Measurements from ENCODE around the gene NAT16. TPM values are rescaled to one million over a fixed set of nuclear protein-coding genes. Genes with fewer than 3 reads are reported as not detected.

The NAT16 gene
- total and polyA plus RNA-seq, 7 experiments from 2014 or later = not detected

DNA sequence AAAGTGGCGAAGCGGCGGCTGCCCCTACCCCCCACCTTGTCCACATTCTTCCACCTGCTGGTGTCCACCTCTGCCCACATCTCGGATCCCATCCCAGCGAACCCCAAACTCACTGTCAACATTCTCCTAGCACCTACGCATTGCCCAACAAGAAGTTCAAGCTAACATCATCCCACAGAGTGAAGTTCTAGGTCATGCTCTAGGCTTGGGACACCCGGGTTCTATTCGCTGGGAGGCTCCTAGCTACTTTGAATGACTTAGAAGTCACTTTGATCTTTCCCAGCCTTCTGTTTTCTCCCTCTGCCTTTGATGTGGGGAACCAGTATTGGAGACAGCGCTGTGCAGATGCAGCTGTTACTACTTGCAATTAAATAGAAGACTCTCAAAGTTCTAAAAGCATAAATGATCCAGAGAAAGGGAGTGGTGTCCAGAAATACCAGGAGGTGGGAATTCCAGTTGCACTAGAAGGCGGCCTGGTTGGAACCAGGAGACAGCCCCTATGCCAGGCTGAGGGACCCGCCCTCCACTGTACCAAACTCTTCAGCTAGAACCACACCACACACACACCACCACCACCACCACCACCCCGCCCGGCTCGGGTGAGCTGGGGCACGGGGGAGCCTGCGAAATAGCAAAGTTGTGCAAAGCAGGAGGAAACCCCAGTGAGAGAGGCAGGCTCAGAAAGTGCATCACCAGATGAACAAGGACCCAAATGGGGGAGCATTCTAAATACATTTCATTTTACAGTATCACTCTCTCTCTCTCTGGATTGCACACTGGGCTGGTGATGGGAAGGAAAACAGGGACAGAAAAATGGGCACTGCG lies 9.3 kb downstream of the NAT16 start:
- intact Hi-C loops (cut with micrococcal nuclease) = loop anchor here in 1 of 2 donors (1.0 kb wide), 1 partner anchor 17 kb away; the partner anchor contains the start of gene AP1S1
- no peaks in the 10 kb centered on the region for H3K36me3 ChIP-seq (ENCODE audit: control insufficient read depth in 2 of 3, insufficient read depth in 3 of 3, low read length in 3 of 3)
- H3K27me3 ChIP-seq (ENCODE audit: control insufficient read depth in 2 of 2, insufficient read depth in 2 of 2, low read length in 2 of 2) = peaks cover 16 to 73% of the 10 kb centered on the region in 2 donors
- peaks cover 0 to 2% (median 0%) of the 10 kb centered on the region in 3 experiments for H3K9me3 ChIP-seq (ENCODE audit: control insufficient read depth in 2 of 3, low read length in 3 of 3)
- peaks cover 44 to 64% of the 10 kb centered on the region in 2 donors for H3K4me1 ChIP-seq (ENCODE audit: control insufficient read depth in 2 of 2, insufficient read depth in 2 of 2, low read length in 2 of 2)
- peak in 5 of 9 donors; percentile 27 to 70 (median 57) for DNase-seq
- Mint-ChIP-seq H3K27ac (peak overlapping the region in 4 of 9 donors; percentile 14 to 69 (median 45)), H3K9me3 (peaks cover 0 to 5% (median 0%) of the 10 kb centered on the region in 11 donors), H3K4me1 (peaks cover 56 to 79% (median 63%) of the 10 kb centered on the region in 7 donors), H3K27me3 (peaks cover 82 to 91% (median 85%) of the 10 kb centered on the region in 5 donors), H3K36me3 (peaks cover 0 to 7% (median 0%) of the 10 kb centered on the region in 5 donors), H3K4me3 (peak overlapping the region; percentile 27 to 84 (median 64))
- ChIA-PET CTCF (interaction anchor here (1.4 to 3.0 kb wide), 3 partner anchors 13 to 27 kb away, joined by 3 to 31 read pairs (median 4); no protein-coding TSS in a partner anchor), POLR2A (interaction anchor here (0.8 to 1.0 kb wide), 2 partner anchors 81 to 86 kb away, joined by 3 to 4 read pairs; partner anchors contain the start of gene TRIM56)
- peak; percentile 59 for ATAC-seq
- H3K27ac ChIP-seq (ENCODE audit: low read depth, low read length) = no peak overlapping the region
- H3K4me3 ChIP-seq (ENCODE audit: low read length) = no peak overlapping the region

GRCh38 chr7:101169838-101170551 lies 10.1 kb downstream of the NAT16 start:
- Histone ChIP-seq H3K4me1 (ENCODE audit: control insufficient read depth in 2 of 2, insufficient read depth in 2 of 2, low read length in 2 of 2) (peaks cover 51 to 70% of the 10 kb centered on the region in 2 donors), H3K27me3 (ENCODE audit: control insufficient read depth in 2 of 2, insufficient read depth in 2 of 2, low read length in 2 of 2) (peaks cover 18 to 69% of the 10 kb centered on the region in 2 donors), H3K27ac (ENCODE audit: low read depth, low read length) (no peak overlapping the region), H3K9me3 (ENCODE audit: control insufficient read depth in 2 of 3, low read length in 3 of 3) (peaks cover 0 to 2% (median 0%) of the 10 kb centered on the region in 3 experiments), H3K36me3 (ENCODE audit: control insufficient read depth in 2 of 3, insufficient read depth in 3 of 3, low read length in 3 of 3) (no peaks in the 10 kb centered on the region), H3K4me3 (ENCODE audit: low read length) (no peak overlapping the region)
- peaks cover 0 to 9% (median 0%) of the 10 kb centered on the region in 5 donors for H3K36me3 Mint-ChIP-seq
- ChIA-PET POLR2A (interaction anchor here (0.8 kb wide), 1 partner anchor 82 kb away, joined by 3 read pairs; no protein-coding TSS in a partner anchor), CTCF (interaction anchor here (1.4 to 3.0 kb wide), 3 partner anchors 12 to 26 kb away, joined by 3 to 31 read pairs (median 4); no protein-coding TSS in a partner anchor)
- intact Hi-C loops (cut with micrococcal nuclease) = loop anchor here (1.0 to 5.0 kb wide), 4 partner anchors 16 to 283 kb away; partner anchors contain the start of genes AP1S1 (in 1 of the 2) and UFSP1 (in 1 of the 2)
- peaks cover 63 to 85% (median 67%) of the 10 kb centered on the region in 7 donors for H3K4me1 Mint-ChIP-seq
- ATAC-seq (peak; percentile 69), DNase-seq (peak; percentile 56 to 86 (median 71))
- peak overlapping the region; percentile 26 to 84 (median 70) for H3K4me3 Mint-ChIP-seq
- H3K27me3 Mint-ChIP-seq = peaks cover 81 to 91% (median 84%) of the 10 kb centered on the region in 5 donors
- H3K27ac Mint-ChIP-seq = peak overlapping the region in 6 of 9 donors; percentile 8 to 78 (median 36)
- peaks cover 0 to 11% (median 3%) of the 10 kb centered on the region in 11 donors for H3K9me3 Mint-ChIP-seq

DNA sequence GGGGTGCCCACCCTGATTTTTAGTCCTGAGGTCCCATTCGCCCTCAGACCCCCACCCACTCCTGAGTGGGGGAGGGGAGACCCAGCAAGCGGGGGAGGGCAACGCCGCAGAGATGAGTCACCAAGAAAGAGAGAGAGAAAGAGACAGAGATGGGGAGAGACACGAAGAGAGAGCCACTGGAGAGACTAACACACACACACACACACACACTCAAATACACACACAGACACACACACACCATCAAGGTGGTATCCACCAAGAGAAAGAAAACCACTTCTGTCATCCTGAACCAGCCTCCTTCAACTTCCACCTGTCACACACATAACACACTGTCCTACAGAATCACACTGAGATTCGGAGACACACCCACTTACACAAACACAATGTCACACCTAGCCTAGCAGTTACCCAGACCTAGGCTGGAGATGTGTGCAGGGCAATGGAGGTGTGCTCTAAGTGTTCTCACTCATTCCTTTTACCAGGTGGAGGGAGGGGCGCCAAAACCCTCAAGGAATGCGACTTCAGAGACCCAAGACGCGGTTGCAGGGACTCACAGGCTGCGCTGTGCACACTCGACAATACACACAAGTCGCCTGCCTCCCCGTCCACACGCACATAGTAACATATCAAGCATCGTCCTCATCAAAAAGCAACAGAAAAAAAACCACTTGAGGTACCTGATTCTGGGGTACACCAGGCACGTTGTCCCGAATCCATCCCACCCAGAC lies 10.8 kb downstream of the NAT16 start:
- H3K4me1 ChIP-seq (ENCODE audit: control insufficient read depth in 2 of 2, insufficient read depth in 2 of 2, low read length in 2 of 2) = peaks cover 55 to 74% of the 10 kb centered on the region in 2 donors
- POLR2A ChIA-PET = no interaction called here
- H3K36me3 ChIP-seq (ENCODE audit: control insufficient read depth in 2 of 3, insufficient read depth in 3 of 3, low read length in 3 of 3) = no peaks in the 10 kb centered on the region
- no peak for DNase-seq
- Mint-ChIP-seq H3K9me3 (peaks cover 0 to 11% (median 3%) of the 10 kb centered on the region in 11 donors), H3K27me3 (peaks cover 77 to 91% (median 78%) of the 10 kb centered on the region in 5 donors), H3K4me3 (peak overlapping the region; percentile 26 to 77 (median 66)), H3K36me3 (peaks cover 0 to 9% (median 0%) of the 10 kb centered on the region in 5 donors), H3K27ac (peak overlapping the region in 6 of 9 donors; percentile 8 to 78 (median 36)), H3K4me1 (peaks cover 62 to 87% (median 67%) of the 10 kb centered on the region in 7 donors)
- CTCF ChIA-PET = interaction anchor here (0.5 to 3.0 kb wide), 6 partner anchors 13 to 26 kb away, joined by 3 to 31 read pairs (median 4); no protein-coding TSS in a partner anchor
- no peak overlapping the region for H3K4me3 ChIP-seq (ENCODE audit: low read length)
- H3K9me3 ChIP-seq (ENCODE audit: control insufficient read depth in 2 of 3, low read length in 3 of 3) = peaks cover 0 to 2% (median 0%) of the 10 kb centered on the region in 3 experiments
- H3K27ac ChIP-seq (ENCODE audit: low read depth, low read length) = no peak overlapping the region
- no peak for ATAC-seq
- intact Hi-C loops (cut with micrococcal nuclease) = loop anchor here (1.0 to 5.0 kb wide), 3 partner anchors 23 to 282 kb away; partner anchors contain the start of gene UFSP1 (in 1 of the 2)
- peaks cover 18 to 68% of the 10 kb centered on the region in 2 donors for H3K27me3 ChIP-seq (ENCODE audit: control insufficient read depth in 2 of 2, insufficient read depth in 2 of 2, low read length in 2 of 2)

GRCh38 chr7:101168412-101169049 lies 11.6 kb downstream of the NAT16 start:
- H3K36me3 ChIP-seq (ENCODE audit: control insufficient read depth in 2 of 3, insufficient read depth in 3 of 3, low read length in 3 of 3) = no peaks in the 10 kb centered on the region
- CTCF ChIA-PET = interaction anchor here (0.5 to 1.4 kb wide), 4 partner anchors 14 to 26 kb away, joined by 3 to 7 read pairs (median 4); no protein-coding TSS in a partner anchor
- ATAC-seq (no peak), DNase-seq (no peak)
- H3K27me3 Mint-ChIP-seq = peaks cover 69 to 85% (median 73%) of the 10 kb centered on the region in 5 donors
- H3K4me3 Mint-ChIP-seq = peak overlapping the region in 5 of 10 donors; percentile 2 to 51 (median 33)
- H3K36me3 Mint-ChIP-seq = peaks cover 0 to 4% (median 0%) of the 10 kb centered on the region in 5 donors
- peaks cover 16 to 64% of the 10 kb centered on the region in 2 donors for H3K27me3 ChIP-seq (ENCODE audit: control insufficient read depth in 2 of 2, insufficient read depth in 2 of 2, low read length in 2 of 2)
- no peak overlapping the region for H3K4me3 ChIP-seq (ENCODE audit: low read length)
- no peak overlapping the region for H3K27ac Mint-ChIP-seq
- no peak overlapping the region for H3K27ac ChIP-seq (ENCODE audit: low read depth, low read length)
- POLR2A ChIA-PET = no interaction called here
- H3K4me1 ChIP-seq (ENCODE audit: control insufficient read depth in 2 of 2, insufficient read depth in 2 of 2, low read length in 2 of 2) = peaks cover 52 to 71% of the 10 kb centered on the region in 2 donors
- H3K9me3 Mint-ChIP-seq = peaks cover 0 to 11% (median 0%) of the 10 kb centered on the region in 11 donors
- intact Hi-C loops (cut with micrococcal nuclease) = loop anchor here (1.0 to 5.0 kb wide), 3 partner anchors 24 to 281 kb away; partner anchors contain the start of gene UFSP1 (in 1 of the 2)
- H3K4me1 Mint-ChIP-seq = peaks cover 57 to 79% (median 63%) of the 10 kb centered on the region in 7 donors
- H3K9me3 ChIP-seq (ENCODE audit: control insufficient read depth in 2 of 3, low read length in 3 of 3) = no peaks in the 10 kb centered on the region

DNA sequence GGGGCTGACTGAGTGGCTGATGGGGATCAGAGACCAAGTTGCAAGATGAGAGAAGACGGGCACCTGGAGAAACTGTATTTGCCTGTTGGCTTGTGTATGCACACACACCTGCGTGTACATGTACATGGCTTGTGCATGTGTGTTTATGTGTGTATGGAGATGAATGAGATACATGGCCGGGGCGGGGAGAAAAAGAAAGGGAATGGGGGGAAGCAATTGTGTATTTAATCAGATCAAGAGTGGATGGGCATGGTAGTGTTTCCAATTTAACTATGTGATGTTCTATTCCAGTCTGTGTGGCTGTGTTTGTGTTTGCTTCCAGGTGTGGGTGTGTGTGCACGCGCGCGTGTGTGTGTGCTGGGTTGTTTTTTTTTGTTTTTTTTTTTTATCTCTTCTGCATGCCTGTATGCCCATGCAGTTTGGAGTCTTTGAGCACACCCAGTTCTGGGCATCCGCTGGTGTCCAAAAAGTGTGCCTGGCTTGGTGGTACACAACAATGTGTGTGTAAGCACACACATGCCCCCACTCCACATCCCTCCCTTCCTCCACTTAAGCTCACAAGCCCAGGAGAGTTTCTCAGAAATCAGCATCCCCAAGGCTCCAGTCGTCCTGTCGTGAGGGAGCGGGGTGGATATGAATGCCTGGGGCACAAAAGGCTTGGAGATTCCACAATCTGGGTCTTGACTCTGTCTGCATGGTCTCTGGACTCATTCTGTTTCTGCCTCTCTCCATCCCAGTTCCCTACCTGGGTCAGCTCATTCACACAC lies 12.3 kb downstream of the NAT16 start:
- peaks cover 0 to 11% (median 0%) of the 10 kb centered on the region in 11 donors for H3K9me3 Mint-ChIP-seq
- H3K27me3 Mint-ChIP-seq = peaks cover 64 to 81% (median 71%) of the 10 kb centered on the region in 5 donors
- H3K27ac ChIP-seq (ENCODE audit: low read depth, low read length) = no peak overlapping the region
- H3K27ac Mint-ChIP-seq = peak overlapping the region in 1 of 9 donors; percentile 1
- intact Hi-C loops (cut with micrococcal nuclease) = loop anchor here in 1 of 2 donors (5.0 kb wide), 1 partner anchor 281 kb away; the partner anchor contains the start of gene UFSP1
- H3K27me3 ChIP-seq (ENCODE audit: control insufficient read depth in 2 of 2, insufficient read depth in 2 of 2, low read length in 2 of 2) = peaks cover 16 to 57% of the 10 kb centered on the region in 2 donors
- no peaks in the 10 kb centered on the region for H3K9me3 ChIP-seq (ENCODE audit: control insufficient read depth in 2 of 3, low read length in 3 of 3)
- ATAC-seq (no peak), DNase-seq (no peak)
- no peaks in the 10 kb centered on the region for H3K36me3 ChIP-seq (ENCODE audit: control insufficient read depth in 2 of 3, insufficient read depth in 3 of 3, low read length in 3 of 3)
- ChIA-PET POLR2A (no interaction called here), CTCF (interaction anchor here (1.0 to 1.4 kb wide), 2 partner anchors 24 kb away, joined by 3 to 7 read pairs; no protein-coding TSS in a partner anchor)
- H3K36me3 Mint-ChIP-seq = peaks cover 0 to 4% (median 0%) of the 10 kb centered on the region in 5 donors
- peaks cover 57 to 72% (median 64%) of the 10 kb centered on the region in 7 donors for H3K4me1 Mint-ChIP-seq
- H3K4me1 ChIP-seq (ENCODE audit: control insufficient read depth in 2 of 2, insufficient read depth in 2 of 2, low read length in 2 of 2) = peaks cover 45 to 65% of the 10 kb centered on the region in 2 donors
- H3K4me3 ChIP-seq (ENCODE audit: low read length) = no peak overlapping the region
- peak overlapping the region in 3 of 10 donors; percentile 2 to 51 (median 39) for H3K4me3 Mint-ChIP-seq

All from naive thymus-derived CD4-positive, alpha-beta T cell (primary cell).